PC-9 (cell line): Measurements from ENCODE around the gene ADARB2. TPM values are rescaled to one million over a fixed set of nuclear protein-coding genes. Genes with fewer than 3 reads are reported as not detected.

Source experiments
- BruUV-seq: library from RNA; stranded (reverse); fragments of 400-500 nt; replicated peaks from 2 replicates; lab custom pipeline; 2021; lab: Mats Ljungman, UMichigan
- CTCF ChIA-PET: fragments of 300-600 bp; sonication (Branson Sonifier 250); formaldehyde crosslinking; loops from one replicate; lab custom pipeline; 2022; ENCODE audit warnings: antibody characterized with exemption; lab: Charles Lee
- POLR2A ChIA-PET: fragments of 300-600 bp; sonication (Branson Sonifier 250); formaldehyde crosslinking; loops from one replicate; lab custom pipeline; 2022; ENCODE audit warnings: antibody characterized with exemption; ENCODE audit not compliant: unreplicated experiment; lab: Charles Lee
- DNase-seq, 2 experiments: peaks; one replicate each; pipeline versions ENCODE4 v3.0.0 to v3.0.0-alpha.2; 2015 to 2022; ENCODE audit warnings: mixed read lengths in 1 of 2
- H2AFZ ChIP-seq: fragments of 200-600 bp; sonication (generic); 2 replicates; pipeline ENCODE4 v1.8.1; 2017; ENCODE audit warnings: antibody characterized with exemption
- H3F3A ChIP-seq: fragments of 200-600 bp; sonication (generic); 2 replicates; pipeline ENCODE4 v1.8.1; 2017; ENCODE audit warnings: antibody characterized with exemption, mild to moderate bottlenecking, low read depth; ENCODE audit not compliant: insufficient read depth
- H3K27ac ChIP-seq: fragments of 200-600 bp; sonication (generic); 2 replicates; pipeline ENCODE4 v1.6.1; 2016; ENCODE audit warnings: mixed run types
- H3K27me3 ChIP-seq: fragments of 200-600 bp; sonication (generic); 2 replicates; pipeline ENCODE4 v1.6.1; 2016; ENCODE audit warnings: low read depth, mixed run types; ENCODE audit not compliant: insufficient read depth
- H3K36me3 ChIP-seq: fragments of 200-600 bp; sonication (generic); 2 replicates; pipeline ENCODE4 v1.6.1; 2016; ENCODE audit warnings: low read depth, mixed run types
- H3K4me1 ChIP-seq: fragments of 200-600 bp; sonication (generic); replicated peaks from 2 replicates; pipeline ENCODE4 v1.6.1; 2016; ENCODE audit warnings: mixed run types; ENCODE audit not compliant: insufficient read depth
- H3K4me2 ChIP-seq: fragments of 200-600 bp; sonication (generic); 2 replicates; pipeline ENCODE4 v1.6.1; 2017; ENCODE audit warnings: mixed run types
- H3K4me3 ChIP-seq: fragments of 200-600 bp; sonication (generic); 2 replicates; pipeline ENCODE4 v1.6.1; 2016; ENCODE audit warnings: mixed run types
- H3K79me2 ChIP-seq: fragments of 200-600 bp; sonication (generic); 2 replicates; pipeline ENCODE4 v1.6.1; 2017; ENCODE audit warnings: low read depth, mixed run types
- H3K9me2 ChIP-seq: fragments of 200-600 bp; sonication (generic); 2 replicates; pipeline ENCODE4 v1.8.1; 2017; ENCODE audit warnings: mild to moderate bottlenecking; ENCODE audit not compliant: insufficient read depth
- H3K9me3 ChIP-seq: fragments of 200-600 bp; sonication (generic); 2 replicates; pipeline ENCODE4 v1.8.1; 2016; ENCODE audit warnings: low read depth; ENCODE audit not compliant: insufficient read depth
- H4K20me1 ChIP-seq: fragments of 200-600 bp; sonication (generic); 2 replicates; pipeline ENCODE4 v1.8.1; 2017; ENCODE audit not compliant: insufficient read depth
- EZH2 ChIP-seq: fragments of 200-600 bp; sonication (generic); IDR thresholded peaks from 2 replicates; pipeline ENCODE4 v1.8.0; 2017; ENCODE audit warnings: antibody characterized with exemption, low read depth
- intact Hi-C: fragments of 100-400 bp; cut with micrococcal nuclease; formaldehyde crosslinking; loops from one replicate; pipeline ENCODE4 v1.10.0; 2022; ENCODE audit not compliant: unreplicated experiment
- total RNA-seq: library from RNA; stranded (reverse); gene quantifications from 2 replicates; pipeline ENCODE4 v1.2.3, GENCODE V29; 2021
- TF ChIP-seq, protein P1 (sequence below): fragments of 200-600 bp; sonication (generic); conservative IDR thresholded peaks from 2 replicates; pipeline ENCODE4 v1.6.1; 2017; ENCODE audit warnings: mixed run types, antibody characterized with exemption, mild to moderate bottlenecking, moderate library complexity

ADARB2 gene
- total RNA-seq, 1 experiment from 2014 or later: not detected

DNA sequence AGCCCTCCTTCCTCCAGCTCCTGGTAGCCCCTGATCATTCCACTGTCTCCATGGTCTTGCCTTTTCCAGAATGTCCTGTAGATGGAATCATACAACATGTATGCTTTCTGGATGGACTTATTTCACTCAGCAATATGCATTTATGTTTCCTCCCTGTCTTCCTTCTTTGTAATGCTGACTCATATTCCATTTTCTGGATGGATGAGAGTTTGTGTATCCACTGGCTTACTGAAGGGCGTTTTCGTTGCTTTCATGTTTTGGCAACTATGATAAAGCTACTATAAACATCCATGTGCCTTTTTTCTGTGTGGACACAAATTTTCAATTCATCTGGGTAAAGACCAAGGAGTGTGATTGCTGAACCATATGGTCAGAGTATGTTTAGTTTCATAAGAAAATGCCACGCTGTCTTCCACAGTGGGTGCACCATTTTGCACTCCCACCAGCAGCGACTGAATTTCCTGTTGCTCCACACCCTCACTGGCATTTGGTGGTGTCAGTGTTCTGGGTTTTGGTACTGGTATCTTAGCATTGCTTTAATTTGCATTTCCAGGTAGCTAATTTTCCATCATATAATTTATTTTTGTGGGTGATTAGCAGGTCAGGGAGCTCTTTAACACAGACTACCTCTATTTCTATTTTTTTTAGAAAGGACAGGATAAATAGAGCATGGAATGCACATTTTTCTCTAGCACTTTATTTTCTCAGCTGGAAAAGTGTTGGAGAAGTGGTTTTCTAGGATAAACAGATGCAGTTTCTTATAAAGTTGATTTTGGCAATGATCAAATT is 429.0 kb downstream of the ADARB2 start:
- TF ChIP-seq, protein P1, sequence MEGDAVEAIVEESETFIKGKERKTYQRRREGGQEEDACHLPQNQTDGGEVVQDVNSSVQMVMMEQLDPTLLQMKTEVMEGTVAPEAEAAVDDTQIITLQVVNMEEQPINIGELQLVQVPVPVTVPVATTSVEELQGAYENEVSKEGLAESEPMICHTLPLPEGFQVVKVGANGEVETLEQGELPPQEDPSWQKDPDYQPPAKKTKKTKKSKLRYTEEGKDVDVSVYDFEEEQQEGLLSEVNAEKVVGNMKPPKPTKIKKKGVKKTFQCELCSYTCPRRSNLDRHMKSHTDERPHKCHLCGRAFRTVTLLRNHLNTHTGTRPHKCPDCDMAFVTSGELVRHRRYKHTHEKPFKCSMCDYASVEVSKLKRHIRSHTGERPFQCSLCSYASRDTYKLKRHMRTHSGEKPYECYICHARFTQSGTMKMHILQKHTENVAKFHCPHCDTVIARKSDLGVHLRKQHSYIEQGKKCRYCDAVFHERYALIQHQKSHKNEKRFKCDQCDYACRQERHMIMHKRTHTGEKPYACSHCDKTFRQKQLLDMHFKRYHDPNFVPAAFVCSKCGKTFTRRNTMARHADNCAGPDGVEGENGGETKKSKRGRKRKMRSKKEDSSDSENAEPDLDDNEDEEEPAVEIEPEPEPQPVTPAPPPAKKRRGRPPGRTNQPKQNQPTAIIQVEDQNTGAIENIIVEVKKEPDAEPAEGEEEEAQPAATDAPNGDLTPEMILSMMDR: no peak
- no peak for TF ChIP-seq EZH2
- DNase-seq: no peak
- H3K9me2 ChIP-seq: no peaks in the 10 kb centered on the region
- H3F3A ChIP-seq: no peaks in the 10 kb centered on the region
- H3K36me3 ChIP-seq: no peaks in the 10 kb centered on the region
- BruUV-seq: no TSS peak
- CTCF ChIA-PET: no interaction called here
- POLR2A ChIA-PET: no interaction called here
- H3K4me3 ChIP-seq: no peak overlapping the region
- no peak overlapping the region for H2AFZ ChIP-seq
- no peak overlapping the region for H3K27ac ChIP-seq
- H3K4me2 ChIP-seq: no peak overlapping the region
- intact Hi-C loops: loop anchor here (1.0 kb wide), 1 partner anchor 26 kb away; no protein-coding TSS in a partner anchor
- H3K9me3 ChIP-seq: no peaks in the 10 kb centered on the region
- H3K4me1 ChIP-seq: no peaks in the 10 kb centered on the region
- no peaks in the 10 kb centered on the region for H3K79me2 ChIP-seq
- H3K27me3 ChIP-seq: peaks cover 30% of the 10 kb centered on the region
- no peaks in the 10 kb centered on the region for H4K20me1 ChIP-seq

DNA sequence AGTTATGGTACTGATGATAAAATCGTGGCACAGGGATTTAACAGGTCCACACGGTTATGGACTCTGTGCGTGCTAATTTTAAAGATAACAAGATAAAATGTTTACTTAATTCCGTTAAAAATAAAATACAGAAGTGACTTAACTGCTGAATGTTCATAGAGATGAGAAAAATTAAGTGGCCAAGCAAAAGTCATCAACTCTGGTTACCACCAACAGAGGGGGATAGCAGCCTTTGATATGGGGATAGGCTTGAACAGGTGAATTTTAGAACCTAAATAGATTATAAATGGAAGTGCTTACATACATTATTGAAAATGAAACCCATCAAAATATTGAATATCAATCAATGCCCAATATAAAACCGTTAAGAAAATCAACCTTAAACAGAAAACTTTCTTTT is 436.2 kb downstream of the ADARB2 start:
- CTCF ChIA-PET: no interaction called here
- DNase-seq: no peak
- intact Hi-C loops: no loop called here

DNA sequence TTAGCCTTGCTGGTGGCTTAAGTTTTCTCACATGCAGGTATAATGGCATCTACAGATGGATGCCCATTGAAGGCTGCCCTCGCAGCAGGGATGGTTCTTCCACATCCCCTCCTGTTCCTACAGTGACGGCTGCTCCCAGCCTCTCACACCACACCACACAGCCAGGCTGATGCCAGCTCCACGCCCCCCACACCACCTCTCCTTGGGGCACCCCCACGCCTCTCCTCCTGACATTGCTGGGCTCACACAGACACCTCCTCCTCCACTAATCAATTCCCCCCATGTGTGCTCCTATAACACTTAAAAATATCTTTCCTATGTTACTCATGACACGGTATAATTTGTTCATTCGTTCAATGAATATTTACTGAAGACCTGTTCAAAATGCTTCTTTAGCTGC is 437.1 kb downstream of the ADARB2 start:
- no peak for DNase-seq
- no TSS peak for BruUV-seq

More for the DNA sequence above, 436.2 kb downstream of the ADARB2 start:
- Histone ChIP-seq H3K9me2 (no peaks in the 10 kb centered on the region), H4K20me1 (no peaks in the 10 kb centered on the region), H3K79me2 (no peaks in the 10 kb centered on the region), H3K4me3 (no peak overlapping the region), H3K36me3 (no peaks in the 10 kb centered on the region), H3K27ac (no peak overlapping the region), H3K4me2 (no peak overlapping the region), H3F3A (no peaks in the 10 kb centered on the region), H3K9me3 (no peaks in the 10 kb centered on the region), H2AFZ (no peak overlapping the region), H3K4me1 (no peaks in the 10 kb centered on the region), H3K27me3 (peaks cover 33% of the 10 kb centered on the region)
- TF ChIP-seq, protein P1: no peak
- TF ChIP-seq EZH2: no peak
- POLR2A ChIA-PET: no interaction called here
- no TSS peak for BruUV-seq

More for the DNA sequence above, 437.1 kb downstream of the ADARB2 start:
- H3K4me1 ChIP-seq: no peaks in the 10 kb centered on the region
- no peak overlapping the region for H3K4me3 ChIP-seq
- ChIA-PET POLR2A (no interaction called here), CTCF (no interaction called here)
- no peak overlapping the region for H2AFZ ChIP-seq
- no peak overlapping the region for H3K27ac ChIP-seq
- H3K79me2 ChIP-seq: no peaks in the 10 kb centered on the region
- TF ChIP-seq EZH2: no peak
- TF ChIP-seq, protein P1: no peak
- peaks cover 35% of the 10 kb centered on the region for H3K27me3 ChIP-seq
- H4K20me1 ChIP-seq: no peaks in the 10 kb centered on the region
- no peaks in the 10 kb centered on the region for H3K9me2 ChIP-seq
- no peaks in the 10 kb centered on the region for H3K9me3 ChIP-seq
- no peaks in the 10 kb centered on the region for H3F3A ChIP-seq
- intact Hi-C loops: no loop called here
- no peaks in the 10 kb centered on the region for H3K36me3 ChIP-seq
- H3K4me2 ChIP-seq: no peak overlapping the region
